ENCODE data around the gene COG7. TPM values are rescaled to one million over a fixed set of nuclear protein-coding genes. Genes with fewer than 3 reads are reported as not detected.

The COG7 gene
- total and polyA plus RNA-seq, 2 donors (not counting 3 experiments of a cell fraction or from before 2014, with no cell fraction given): 24.1 to 42.0 TPM

GRCh38 chr16:23378921-23379320, 74.1 kb downstream of the COG7 start:
- no peaks in the 10 kb centered on the region for H3K36me3 ChIP-seq (ENCODE audit: control insufficient read depth in 2 of 2, extremely low read depth in 1 of 2, insufficient read depth in 2 of 2, low read length in 2 of 2)
- dilution Hi-C loops (cut with MboI; ENCODE audit: extremely low pct_ligation_motif_present, low sequenced_read_pairs) (no loop called here), intact Hi-C loops (cut with micrococcal nuclease) (no loop called here)
- no peak for FAIRE-seq
- no peak overlapping the region for H2AFZ ChIP-seq (ENCODE audit: low read depth, low read length)
- H4K20me1 ChIP-seq (replicated peaks; ENCODE audit: control insufficient read depth, extremely low read depth, insufficient read depth, low read length): no peaks in the 10 kb centered on the region
- DNase-seq (ENCODE audit: low read depth, low spot score): no peak
- H3K4me3 ChIP-seq (replicated peaks in 1 of 3; ENCODE audit: insufficient read depth in 1 of 3, low read depth in 1 of 3, low read length in 3 of 3): no peak overlapping the region
- H3K27me3 ChIP-seq (ENCODE audit: control insufficient read depth in 2 of 2, insufficient read depth in 2 of 2, low read length in 2 of 2): no peaks in the 10 kb centered on the region
- no peak overlapping the region for H3K9ac ChIP-seq (replicated peaks; ENCODE audit: extremely low read depth, insufficient read depth, low read length)
- no peak overlapping the region for H3K27ac ChIP-seq (ENCODE audit: insufficient read depth, low read depth, low read length)
- no peak for TF ChIP-seq MYC (IDR thresholded peaks at IDR 0.05; ENCODE audit: low read depth, low read length)
- no peak for TF ChIP-seq POLR2A (IDR thresholded peaks at IDR 0.05; ENCODE audit: low read depth, low read length)
- no peak for TF ChIP-seq POLR2AphosphoS5 (IDR thresholded peaks at IDR 0.05; ENCODE audit: insufficient read depth, low read depth, low read length)
- no peak for TF ChIP-seq MAX (IDR thresholded peaks at IDR 0.05; ENCODE audit: insufficient read depth, insufficient read length)
- no peak for TF ChIP-seq CTCF (IDR thresholded peaks at IDR 0.05; ENCODE audit: extremely low read depth in 1 of 2, insufficient read depth in 1 of 2, low read depth in 1 of 2, low read length in 2 of 2)
- no peak for TF ChIP-seq FOS (IDR thresholded peaks at IDR 0.05; ENCODE audit: borderline replicate concordance, insufficient read depth, low read length)
- no peak for TF ChIP-seq EZH2 (IDR thresholded peaks at IDR 0.05; ENCODE audit: borderline replicate concordance, low read depth, low read length, severe bottlenecking)
- no peak for TF ChIP-seq GATA2 (IDR thresholded peaks at IDR 0.05; ENCODE audit: insufficient read depth, insufficient read length, low read depth, low read length)
- TF ChIP-seq JUN (IDR thresholded peaks at IDR 0.05; ENCODE audit: borderline replicate concordance, insufficient read depth, insufficient read length, low read depth): no peak
- CTCF ChIA-PET: interaction anchor here (1.1 to 1.4 kb wide), 3 partner anchors 23 to 57 kb away, joined by 3 read pairs; no protein-coding TSS in a partner anchor
- H3K4me1 ChIP-seq (ENCODE audit: control insufficient read depth, extremely low read depth, insufficient read depth, low read length): no peaks in the 10 kb centered on the region
- POLR2A ChIA-PET: no interaction called here
- H3K79me2 ChIP-seq (ENCODE audit: control insufficient read depth, insufficient read depth, low read length): no peaks in the 10 kb centered on the region
- no peaks in the 10 kb centered on the region for H3K9me1 ChIP-seq (replicated peaks; ENCODE audit: control insufficient read depth, extremely low read depth, insufficient read depth, low read length)
- BruUV-seq (replicated peaks): no TSS peak
- H3K4me2 ChIP-seq (ENCODE audit: insufficient read depth, low read length): no peak overlapping the region
- H3K9me3 ChIP-seq (replicated peaks; ENCODE audit: control insufficient read depth, insufficient read depth, low read length): no peaks in the 10 kb centered on the region
